ENCODE measurements around the gene ARPC1A. TPM values are rescaled to one million over a fixed set of nuclear protein-coding genes. Genes with fewer than 3 reads are reported as not detected.

The ARPC1A gene
- total and polyA plus RNA-seq, 2 of the 8 experiments (the other 6 are each of a cell fraction or from before 2014, with no cell fraction given): 123 to 155 TPM

GRCh38 chr7:99325592-99326407 is at the start of gene ARPC1A (continued):
- no peak for TF ChIP-seq YY1 (IDR thresholded peaks at IDR 0.05; ENCODE audit: low read depth, low read length)
- TF ChIP-seq RXRA (IDR thresholded peaks at IDR 0.05; ENCODE audit: insufficient read depth, low read depth, low read length): no peak
- TF ChIP-seq HDAC2 (IDR thresholded peaks at IDR 0.05; ENCODE audit: borderline replicate concordance in 1 of 2, low read depth in 2 of 2, low read length in 2 of 2): 0 out of 4 replicates have a peak, but pooled peaks of 1 of the 2 experiments have one; percentile 23
- no peak for TF ChIP-seq SP2 (IDR thresholded peaks at IDR 0.05; ENCODE audit: low read length)
- no peak for TF ChIP-seq EZH2 (IDR thresholded peaks at IDR 0.05; ENCODE audit: low read depth, low read length, severe bottlenecking)
- TF ChIP-seq JUN (IDR thresholded peaks at IDR 0.05; ENCODE audit: low read depth, low read length): no peak
- TF ChIP-seq SAP30 (IDR thresholded peaks at IDR 0.05; ENCODE audit: insufficient read depth, insufficient replicate concordance, low read length): peak; percentile 41
- no peak for TF ChIP-seq TCF12 (IDR thresholded peaks at IDR 0.05; ENCODE audit: low read depth, low read length)
- no peak for TF ChIP-seq CTBP2 (IDR thresholded peaks at IDR 0.05; ENCODE audit: borderline replicate concordance, insufficient read depth, insufficient read length, low read length)
- TF ChIP-seq POLR2A (IDR thresholded peaks at IDR 0.05; ENCODE audit: control extremely low read depth in 1 of 2, low read depth in 2 of 2, low read length in 2 of 2): peak; percentile 92 to 93
- no peak for TF ChIP-seq KDM5A (IDR thresholded peaks at IDR 0.05; ENCODE audit: low read length)
- TF ChIP-seq GTF2F1 (IDR thresholded peaks at IDR 0.05; ENCODE audit: borderline replicate concordance, low read depth, low read length): no peak
- TF ChIP-seq TAF1 (IDR thresholded peaks at IDR 0.05; ENCODE audit: low read depth, low read length): peak; percentile 91
- TF ChIP-seq TAF7 (optimal IDR thresholded peaks at IDR 0.05; ENCODE audit: borderline replicate concordance, low read depth, low read length): peak; percentile 43
- no peak for TF ChIP-seq ZNF274 (IDR thresholded peaks at IDR 0.05; ENCODE audit: borderline replicate concordance, extremely low read depth, low read length)
- no peak for TF ChIP-seq CHD1 (IDR thresholded peaks at IDR 0.05; ENCODE audit: low read depth, low read length)
- TF ChIP-seq FOSL1 (IDR thresholded peaks at IDR 0.05; ENCODE audit: insufficient read depth, low read depth, low read length): no peak
- no peak for TF ChIP-seq RAD21 (IDR thresholded peaks at IDR 0.05 in 1 of 2, conservative IDR thresholded peaks at IDR 0.05 in 1 of 2; ENCODE audit: low read depth in 2 of 2, low read length in 2 of 2)
- TF ChIP-seq SP4 (IDR thresholded peaks at IDR 0.05; ENCODE audit: low read length): no peak
- TF ChIP-seq GABPA (IDR thresholded peaks at IDR 0.05; ENCODE audit: borderline replicate concordance, insufficient read depth, low read length): no peak
- TF ChIP-seq ATF2 (IDR thresholded peaks at IDR 0.05; ENCODE audit: low read length): no peak
- no peak for TF ChIP-seq SIX5 (IDR thresholded peaks at IDR 0.05; ENCODE audit: low read depth, low read length)
